H1 (cell line): ENCODE results near the gene DUOXA2.

Experiments used
- EGR1 ChIP-seq: IDR thresholded peaks from 2 replicates; pipeline ENCODE4 v1.6.1; 2011; ENCODE audit warnings: low read depth, low read length, borderline replicate concordance
- EP300 ChIP-seq, 2 experiments: IDR thresholded peaks; 1 replicate in 1 of 2; 2 replicates in 1 of 2; pipeline ENCODE4 v1.6.1; 2011 to 2012; ENCODE audit warnings: low read depth in 2 of 2, low read length in 2 of 2, mild to moderate bottlenecking in 2 of 2, borderline replicate concordance in 1 of 2, inconsistent platforms in 1 of 2, moderate library complexity in 1 of 2
- EZH2 ChIP-seq: fragments of 200-600 bp; sonication (generic); IDR thresholded peaks from 2 replicates; pipeline ENCODE4 v1.7.1; 2012; ENCODE audit warnings: low read depth, mild to moderate bottlenecking, moderate library complexity, low read length, inconsistent platforms; ENCODE audit not compliant: severe bottlenecking
- HDAC2 ChIP-seq, 2 experiments: fragments of 300-600 bp in 1 of 2; sonication (generic) in 1 of 2; IDR thresholded peaks; 2 replicates each; pipeline ENCODE4 v1.6.1; 2011 to 2012; ENCODE audit warnings: low read depth in 2 of 2, low read length in 2 of 2, mild to moderate bottlenecking in 2 of 2, moderate library complexity in 2 of 2, borderline replicate concordance in 1 of 2, inconsistent platforms in 1 of 2
- JUN ChIP-seq: IDR thresholded peaks from 2 replicates; pipeline ENCODE4 v1.6.1; 2011; ENCODE audit warnings: low read depth, mild to moderate bottlenecking, improper control_type of control experiment, low read length
- POLR2A ChIP-seq, 2 experiments: IDR thresholded peaks; 1 replicate in 1 of 2; 2 replicates in 1 of 2; pipeline ENCODE4 v1.6.1; 2011; ENCODE audit warnings: low read depth in 2 of 2, low read length in 2 of 2, mild to moderate bottlenecking in 2 of 2; ENCODE audit errors: control extremely low read depth in 1 of 2
- RAD21 ChIP-seq, 2 experiments: IDR thresholded peaks in 1 of 2; conservative IDR thresholded peaks in 1 of 2; 2 replicates each; pipeline ENCODE4 v1.6.1; 2011; ENCODE audit warnings: low read depth in 2 of 2, low read length in 2 of 2, improper control_type of control experiment in 1 of 2, inconsistent platforms in 1 of 2, mild to moderate bottlenecking in 1 of 2, moderate library complexity in 1 of 2
- RBBP5 ChIP-seq: IDR thresholded peaks from 2 replicates; pipeline ENCODE4 v1.7.1; 2012; ENCODE audit warnings: low read depth, mild to moderate bottlenecking, inconsistent platforms, low read length, moderate library complexity, borderline replicate concordance
- RXRA ChIP-seq: IDR thresholded peaks from 2 replicates; pipeline ENCODE4 v1.6.1; 2011; ENCODE audit warnings: low read depth, mild to moderate bottlenecking, low read length, moderate library complexity; ENCODE audit not compliant: insufficient read depth
- TBP ChIP-seq: IDR thresholded peaks from 2 replicates; pipeline ENCODE4 v1.6.1; 2011; ENCODE audit warnings: low read depth, low read length, improper control_type of control experiment
- TEAD4 ChIP-seq: IDR thresholded peaks from 2 replicates; pipeline ENCODE4 v1.6.1; 2012; ENCODE audit warnings: low read depth, low read length, inconsistent platforms, mixed read lengths
- USF2 ChIP-seq: IDR thresholded peaks from 2 replicates; pipeline ENCODE4 v1.6.1; 2011; ENCODE audit warnings: low read length, improper control_type of control experiment
- TF ChIP-seq, protein P1 (sequence below), 3 experiments: IDR thresholded peaks; 1 replicate in 2 of 3; 2 replicates in 1 of 3; pipeline versions ENCODE4 v1.5.1 to v1.6.1; 2011; ENCODE audit warnings: low read length in 3 of 3, mild to moderate bottlenecking in 3 of 3, inconsistent platforms in 2 of 3, low read depth in 1 of 3, moderate library complexity in 1 of 3; ENCODE audit not compliant: insufficient read depth in 1 of 3; ENCODE audit errors: control extremely low read depth in 1 of 3
- TF ChIP-seq, protein P2 (sequence below): IDR thresholded peaks from 2 replicates; pipeline ENCODE4 v1.6.1; 2012; ENCODE audit warnings: inconsistent platforms

DNA sequence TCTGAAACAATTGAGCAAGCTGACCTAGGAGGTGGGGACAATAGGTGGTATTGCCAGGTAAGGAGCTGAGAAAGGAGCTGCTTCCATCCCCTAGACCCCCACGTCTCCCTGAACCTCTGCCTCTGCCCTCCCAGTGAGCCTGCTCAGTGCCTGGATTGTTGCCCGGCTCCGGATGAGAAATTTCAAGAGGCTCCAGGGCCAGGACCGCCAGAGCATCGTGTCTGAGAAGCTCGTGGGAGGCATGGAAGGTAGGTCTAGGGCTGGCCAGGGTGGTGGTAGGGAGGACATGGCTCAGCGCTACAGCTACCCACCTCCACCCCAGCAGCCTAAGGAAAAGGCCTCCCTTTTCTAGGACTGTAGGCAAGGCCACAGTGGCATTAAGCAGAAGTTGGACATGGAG, 28.9 kb downstream of the DUOXA2 start:
- TF ChIP-seq RAD21 (IDR thresholded peaks at IDR 0.05 in 1 of 2, conservative IDR thresholded peaks at IDR 0.05 in 1 of 2; ENCODE audit: low read depth in 2 of 2, low read length in 2 of 2) = no peak
- no peak for TF ChIP-seq EZH2
- TF ChIP-seq, protein P1, sequence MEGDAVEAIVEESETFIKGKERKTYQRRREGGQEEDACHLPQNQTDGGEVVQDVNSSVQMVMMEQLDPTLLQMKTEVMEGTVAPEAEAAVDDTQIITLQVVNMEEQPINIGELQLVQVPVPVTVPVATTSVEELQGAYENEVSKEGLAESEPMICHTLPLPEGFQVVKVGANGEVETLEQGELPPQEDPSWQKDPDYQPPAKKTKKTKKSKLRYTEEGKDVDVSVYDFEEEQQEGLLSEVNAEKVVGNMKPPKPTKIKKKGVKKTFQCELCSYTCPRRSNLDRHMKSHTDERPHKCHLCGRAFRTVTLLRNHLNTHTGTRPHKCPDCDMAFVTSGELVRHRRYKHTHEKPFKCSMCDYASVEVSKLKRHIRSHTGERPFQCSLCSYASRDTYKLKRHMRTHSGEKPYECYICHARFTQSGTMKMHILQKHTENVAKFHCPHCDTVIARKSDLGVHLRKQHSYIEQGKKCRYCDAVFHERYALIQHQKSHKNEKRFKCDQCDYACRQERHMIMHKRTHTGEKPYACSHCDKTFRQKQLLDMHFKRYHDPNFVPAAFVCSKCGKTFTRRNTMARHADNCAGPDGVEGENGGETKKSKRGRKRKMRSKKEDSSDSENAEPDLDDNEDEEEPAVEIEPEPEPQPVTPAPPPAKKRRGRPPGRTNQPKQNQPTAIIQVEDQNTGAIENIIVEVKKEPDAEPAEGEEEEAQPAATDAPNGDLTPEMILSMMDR (IDR thresholded peaks at IDR 0.05; ENCODE audit: control extremely low read depth in 1 of 3, insufficient read depth in 1 of 3, low read depth in 1 of 3, low read length in 3 of 3) = no peak
- TF ChIP-seq TEAD4 = no peak
- TF ChIP-seq USF2 = no peak
- TF ChIP-seq EP300 (IDR thresholded peaks at IDR 0.05; ENCODE audit: borderline replicate concordance in 1 of 2, low read depth in 2 of 2, low read length in 2 of 2) = no peak
- TF ChIP-seq, protein P2, sequence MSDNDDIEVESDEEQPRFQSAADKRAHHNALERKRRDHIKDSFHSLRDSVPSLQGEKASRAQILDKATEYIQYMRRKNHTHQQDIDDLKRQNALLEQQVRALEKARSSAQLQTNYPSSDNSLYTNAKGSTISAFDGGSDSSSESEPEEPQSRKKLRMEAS = no peak
- no peak for TF ChIP-seq EGR1
- TF ChIP-seq RBBP5 = no peak
- TF ChIP-seq RXRA = no peak
- no peak for TF ChIP-seq HDAC2 (IDR thresholded peaks at IDR 0.05; ENCODE audit: borderline replicate concordance in 1 of 2, low read depth in 2 of 2, low read length in 2 of 2)
- no peak for TF ChIP-seq POLR2A (IDR thresholded peaks at IDR 0.05; ENCODE audit: control extremely low read depth in 1 of 2, low read depth in 2 of 2, low read length in 2 of 2)
- TF ChIP-seq TBP = no peak
- TF ChIP-seq JUN = no peak
